Activated CD4-positive, CD25-positive, alpha-beta regulatory T cell treated with anti-CD3 and anti-CD28 coated beads, Interleukin-2, amount 50 U/mL, for 16 hours (primary cell): ENCODE data around the gene RBM22.
"Not testable (repeated sequence)": the region's sequence is repeated elsewhere in the genome, so short reads cannot be mapped to it uniquely, and the experiment has no call there.

Source experiments
- DNase-seq: peaks from one replicate; pipeline ENCODE4 v3.0.0-alpha.2; 2020; ENCODE audit warnings: low read depth, low spot score

The RBM22 gene

GRCh38 chr5:150700594-150701377 lies at the start of gene RBM22:
Gene RBM22, minus strand, starts transcription at chr5:150701062. Its CDS starts 77 bp downstream, at chr5:150700985.
- DNase-seq = peak; percentile 87

GRCh38 chr5:150750469-150750868 lies 49.6 kb upstream of the RBM22 start:
- DNase-seq = no peak

GRCh38 chr5:150743142-150743488 lies 42.3 kb upstream of the RBM22 start:
- DNase-seq = not testable (repeated sequence)

- DNase-seq = not testable (repeated sequence)
Measured at GRCh38 chr5:150742455-150743141, 41.7 kb upstream of the RBM22 start.

GRCh38 chr5:150740992-150741391 lies 40.1 kb upstream of the RBM22 start:
- no peak for DNase-seq

GRCh38 chr5:150738862-150739261 lies 38.0 kb upstream of the RBM22 start:
- DNase-seq = no peak

- no peak for DNase-seq
Measured at GRCh38 chr5:150734579-150735384, 33.9 kb upstream of the RBM22 start.

GRCh38 chr5:150731669-150732242 lies 30.9 kb upstream of the RBM22 start:
- DNase-seq = no peak

- no peak for DNase-seq
Measured at GRCh38 chr5:150729859-150730258, 29.0 kb upstream of the RBM22 start.

GRCh38 chr5:150723845-150724244 lies 23.0 kb upstream of the RBM22 start:
- DNase-seq = no peak

- no peak for DNase-seq
Measured at GRCh38 chr5:150710165-150710564, 9.3 kb upstream of the RBM22 start.

GRCh38 chr5:150706776-150707390 lies 6.0 kb upstream of the RBM22 start:
- no peak for DNase-seq

- no peak for DNase-seq
Measured at GRCh38 chr5:150703762-150704161, 2.9 kb upstream of the RBM22 start.

- DNase-seq = no peak
Measured at GRCh38 chr5:150700246-150700593, 642 bp downstream of the RBM22 start.

GRCh38 chr5:150694612-150695011 lies 6.2 kb downstream of the RBM22 start:
- no peak for DNase-seq

GRCh38 chr5:150692276-150692675 lies 8.6 kb downstream of the RBM22 start:
- no peak for DNase-seq

- DNase-seq = no peak
Measured at GRCh38 chr5:150690760-150691159, 10.1 kb downstream of the RBM22 start.

- DNase-seq = no peak
Measured at GRCh38 chr5:150689120-150689519, 11.7 kb downstream of the RBM22 start.

- DNase-seq = no peak
Measured at GRCh38 chr5:150676578-150676977, 24.3 kb downstream of the RBM22 start.

GRCh38 chr5:150675069-150675468 lies 25.8 kb downstream of the RBM22 start:
- DNase-seq = no peak

GRCh38 chr5:150674341-150674821 lies 26.5 kb downstream of the RBM22 start:
- no peak for DNase-seq
